ENCODE data around the gene GCM1.

The GCM1 gene

GRCh38 chr6:53104916-53105315 is 43.7 kb downstream of the GCM1 start:
- no peak for DNase-seq (ENCODE audit: low read depth)

DNA sequence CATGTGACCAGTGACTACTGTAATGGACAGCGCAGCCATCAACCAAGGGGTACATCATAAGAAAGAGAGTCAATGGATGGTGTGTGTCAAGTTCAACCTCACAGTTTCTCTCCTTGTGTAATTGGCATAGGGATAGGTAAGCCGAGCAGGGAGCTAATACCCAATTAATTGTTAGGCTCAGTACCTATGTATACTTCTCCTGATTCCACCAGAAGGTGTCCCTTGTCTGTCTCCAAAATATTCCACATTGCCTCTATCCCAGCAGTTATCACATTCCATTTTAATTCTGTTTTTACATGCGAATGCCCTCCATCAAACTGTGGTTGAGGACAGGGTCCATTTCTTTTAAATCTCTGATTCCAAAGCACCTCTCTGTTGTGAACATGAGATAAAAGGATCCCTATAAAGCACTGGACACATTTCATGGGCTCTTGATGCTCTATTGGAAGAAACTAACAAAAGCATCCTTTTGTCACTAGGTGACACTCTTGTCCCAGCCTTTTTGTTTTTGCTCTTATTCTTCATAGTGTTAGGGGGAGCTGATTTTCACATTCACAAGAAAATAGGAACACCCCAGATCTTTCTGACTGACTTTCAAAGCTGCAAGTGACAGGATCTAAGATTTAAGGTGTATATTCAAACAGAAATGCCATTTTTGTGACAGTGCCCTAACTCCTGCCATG is 44.5 kb downstream of the GCM1 start:
- DNase-seq (ENCODE audit: low read depth) = no peak

- no peak for DNase-seq (ENCODE audit: low read depth)
Observed at GRCh38 chr6:53101006-53101405, 47.6 kb downstream of the GCM1 start.

DNA sequence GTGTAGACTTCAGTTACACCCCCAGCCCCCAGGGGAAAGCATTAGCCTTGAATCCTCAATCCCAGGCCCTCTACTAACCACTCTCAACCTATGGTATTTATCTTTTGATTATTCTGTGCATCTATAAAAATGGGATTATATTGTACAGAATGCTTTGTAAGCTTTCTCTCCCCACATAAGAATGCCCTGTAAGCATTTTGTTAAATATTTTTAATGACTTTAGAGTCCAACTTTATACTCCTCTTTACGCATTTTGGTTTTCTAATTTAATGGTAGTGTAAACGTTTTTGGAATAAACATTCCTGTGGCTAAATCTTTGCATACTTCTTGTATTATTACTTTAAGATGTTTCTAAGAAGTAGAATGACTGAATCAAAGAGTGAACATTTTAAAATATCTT is 48.1 kb downstream of the GCM1 start:
- no peak for DNase-seq (ENCODE audit: low read depth)

- DNase-seq (ENCODE audit: low read depth) = no peak
Observed at GRCh38 chr6:53095716-53096115, 52.9 kb downstream of the GCM1 start.

GRCh38 chr6:53095270-53095669 is 53.4 kb downstream of the GCM1 start:
- no peak for DNase-seq (ENCODE audit: low read depth)

DNA sequence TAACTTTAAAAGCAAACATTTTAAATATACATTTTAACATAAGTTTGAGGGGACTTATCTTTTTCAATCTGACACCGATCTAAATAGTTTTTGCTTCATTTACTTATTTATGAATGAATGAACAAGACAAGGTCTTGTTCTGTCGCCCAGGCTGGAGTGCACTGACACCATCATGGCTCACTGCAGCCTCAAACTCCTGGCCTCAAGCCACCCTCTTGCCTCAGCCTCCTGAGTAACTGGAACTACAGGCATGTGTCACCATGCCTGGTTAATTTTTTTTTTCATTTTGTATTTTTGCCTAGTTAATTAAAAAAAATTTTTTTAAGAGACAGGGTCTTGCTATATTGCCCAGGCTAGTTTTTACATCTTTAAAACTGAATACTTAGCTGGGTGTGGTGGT is 58.1 kb downstream of the GCM1 start:
- DNase-seq (ENCODE audit: low read depth) = no peak

- DNase-seq (ENCODE audit: low read depth) = no peak
Observed at GRCh38 chr6:53089948-53090347, 58.7 kb downstream of the GCM1 start.

GRCh38 chr6:53086302-53086701 is 62.3 kb downstream of the GCM1 start:
- DNase-seq (ENCODE audit: low read depth) = no peak

DNA sequence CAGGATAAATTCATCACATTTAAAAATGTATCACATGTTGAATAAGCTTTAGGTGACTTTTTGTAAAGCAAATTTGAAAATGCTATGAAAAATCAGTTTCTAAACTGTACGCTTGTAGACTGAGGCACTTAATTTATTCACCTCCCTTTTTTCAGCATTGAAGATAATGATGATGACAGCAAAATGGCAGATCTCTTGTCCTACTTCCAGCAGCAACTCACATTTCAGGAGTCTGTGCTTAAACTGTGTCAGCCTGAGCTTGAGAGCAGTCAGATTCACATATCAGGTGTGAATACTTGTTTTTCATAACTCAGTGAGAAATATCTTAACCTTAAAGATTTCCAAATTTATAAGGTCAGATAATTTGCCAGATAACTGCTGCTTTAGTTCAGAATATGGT is 67.8 kb downstream of the GCM1 start:
- no peak for DNase-seq (ENCODE audit: low read depth)

Data from stimulated activated CD4-positive, alpha-beta T cell treated with anti-CD3 and anti-CD28 coated beads, Interleukin-2, amount 100 ng/mL, for 4 hours (primary cell).